ENCODE measurements around the gene CYB5A.

DNA sequence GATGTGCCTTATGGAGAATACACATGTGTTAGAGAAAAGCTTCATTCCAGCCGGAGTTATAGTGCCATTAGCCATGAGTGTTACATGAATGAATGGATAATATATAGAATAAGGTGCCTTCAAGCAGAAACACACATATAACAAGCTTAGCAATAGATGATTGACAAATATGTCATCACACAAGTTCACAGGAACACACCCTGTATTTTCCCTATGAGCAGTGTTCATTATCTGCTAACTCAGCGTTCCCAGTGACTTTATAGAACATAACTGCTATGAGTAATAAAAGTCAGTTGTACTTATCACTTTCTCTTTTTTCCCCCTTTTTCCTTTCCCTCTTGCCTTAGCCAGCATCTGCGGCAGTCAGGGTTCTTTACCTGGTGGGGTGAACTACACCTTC is 78.3 kb downstream of the CYB5A start:
- TF ChIP-seq, protein P1, sequence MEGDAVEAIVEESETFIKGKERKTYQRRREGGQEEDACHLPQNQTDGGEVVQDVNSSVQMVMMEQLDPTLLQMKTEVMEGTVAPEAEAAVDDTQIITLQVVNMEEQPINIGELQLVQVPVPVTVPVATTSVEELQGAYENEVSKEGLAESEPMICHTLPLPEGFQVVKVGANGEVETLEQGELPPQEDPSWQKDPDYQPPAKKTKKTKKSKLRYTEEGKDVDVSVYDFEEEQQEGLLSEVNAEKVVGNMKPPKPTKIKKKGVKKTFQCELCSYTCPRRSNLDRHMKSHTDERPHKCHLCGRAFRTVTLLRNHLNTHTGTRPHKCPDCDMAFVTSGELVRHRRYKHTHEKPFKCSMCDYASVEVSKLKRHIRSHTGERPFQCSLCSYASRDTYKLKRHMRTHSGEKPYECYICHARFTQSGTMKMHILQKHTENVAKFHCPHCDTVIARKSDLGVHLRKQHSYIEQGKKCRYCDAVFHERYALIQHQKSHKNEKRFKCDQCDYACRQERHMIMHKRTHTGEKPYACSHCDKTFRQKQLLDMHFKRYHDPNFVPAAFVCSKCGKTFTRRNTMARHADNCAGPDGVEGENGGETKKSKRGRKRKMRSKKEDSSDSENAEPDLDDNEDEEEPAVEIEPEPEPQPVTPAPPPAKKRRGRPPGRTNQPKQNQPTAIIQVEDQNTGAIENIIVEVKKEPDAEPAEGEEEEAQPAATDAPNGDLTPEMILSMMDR (IDR thresholded peaks at IDR 0.05 in 2 of 3, conservative IDR thresholded peaks at IDR 0.05 in 1 of 3; ENCODE audit: insufficient read depth in 2 of 3, low read depth in 1 of 3, low read length in 3 of 3) = no peak
- TF ChIP-seq ATF1 (CRISPR knock-in tag; IDR thresholded peaks at IDR 0.05) (no peak), ATF1 (tag; IDR thresholded peaks at IDR 0.05) (no peak), TCF7 (IDR thresholded peaks at IDR 0.05; ENCODE audit: borderline replicate concordance) (no peak), ZNF146 (CRISPR knock-in tag; IDR thresholded peaks at IDR 0.05; ENCODE audit: unreplicated experiment) (no peak)
